Activated B cell treated with CpG ODN at 0.5 μM for 24 hours (primary cell): ENCODE results near the gene HYLS1. TPM values are rescaled to one million over a fixed set of nuclear protein-coding genes. Genes with fewer than 3 reads are reported as not detected.

ENCODE experiments used
- ATAC-seq: fragments of 200-7000 bp; cut with Tn5 transposase; one replicate; pipeline ENCODE4 v1.10.0; 2021; ENCODE audit warnings: low read depth, mild to moderate bottlenecking, moderate library complexity
- CTCF ChIA-PET: fragments of 350-600 bp; sonication (Branson Sonifier 250); formaldehyde crosslinking; loops from one replicate; lab custom pipeline; 2021; ENCODE audit warnings: antibody characterized with exemption; lab: Charles Lee
- POLR2A ChIA-PET: fragments of 350-600 bp; sonication (Branson Sonifier 250); formaldehyde crosslinking; loops from one replicate; lab custom pipeline; 2021; ENCODE audit warnings: antibody characterized with exemption; lab: Charles Lee
- DNase-seq: peaks from one replicate; pipeline ENCODE4 v3.0.0; 2022
- H3K27ac Mint-ChIP-seq: one replicate; pipeline ENCODE4 v1.8.0; 2020; ENCODE audit warnings: mixed read lengths
- H3K27me3 Mint-ChIP-seq: one replicate; pipeline ENCODE4 v1.8.0; 2021; ENCODE audit warnings: mixed read lengths
- H3K36me3 Mint-ChIP-seq: one replicate; pipeline ENCODE4 v1.8.0; 2021; ENCODE audit warnings: low read depth, mixed read lengths
- H3K4me1 Mint-ChIP-seq: one replicate; pipeline ENCODE4 v1.8.0; 2021; ENCODE audit warnings: mixed read lengths
- H3K4me3 Mint-ChIP-seq: one replicate; pipeline ENCODE4 v1.8.0; 2020; ENCODE audit warnings: mild to moderate bottlenecking, mixed read lengths
- H3K9me3 Mint-ChIP-seq: one replicate; pipeline ENCODE4 v1.8.0; 2020; ENCODE audit warnings: mixed read lengths
- intact Hi-C: fragments of 100-400 bp; cut with micrococcal nuclease; formaldehyde crosslinking; loops from one replicate; pipeline ENCODE4 v1.15.1; 2024
- total RNA-seq: library from RNA; stranded (reverse); gene quantifications from 2 replicates; pipeline ENCODE4 v1.2.3, GENCODE V29; 2022
- TF ChIP-seq, protein P1 (sequence below): fragments of 200-600 bp; IDR thresholded peaks from one replicate; pipeline ENCODE4 v1.8.0; 2022; ENCODE audit warnings: antibody characterized with exemption, mild to moderate bottlenecking

Gene HYLS1
- total RNA-seq, 1 donor from 2014 or later: 9.0 TPM

DNA sequence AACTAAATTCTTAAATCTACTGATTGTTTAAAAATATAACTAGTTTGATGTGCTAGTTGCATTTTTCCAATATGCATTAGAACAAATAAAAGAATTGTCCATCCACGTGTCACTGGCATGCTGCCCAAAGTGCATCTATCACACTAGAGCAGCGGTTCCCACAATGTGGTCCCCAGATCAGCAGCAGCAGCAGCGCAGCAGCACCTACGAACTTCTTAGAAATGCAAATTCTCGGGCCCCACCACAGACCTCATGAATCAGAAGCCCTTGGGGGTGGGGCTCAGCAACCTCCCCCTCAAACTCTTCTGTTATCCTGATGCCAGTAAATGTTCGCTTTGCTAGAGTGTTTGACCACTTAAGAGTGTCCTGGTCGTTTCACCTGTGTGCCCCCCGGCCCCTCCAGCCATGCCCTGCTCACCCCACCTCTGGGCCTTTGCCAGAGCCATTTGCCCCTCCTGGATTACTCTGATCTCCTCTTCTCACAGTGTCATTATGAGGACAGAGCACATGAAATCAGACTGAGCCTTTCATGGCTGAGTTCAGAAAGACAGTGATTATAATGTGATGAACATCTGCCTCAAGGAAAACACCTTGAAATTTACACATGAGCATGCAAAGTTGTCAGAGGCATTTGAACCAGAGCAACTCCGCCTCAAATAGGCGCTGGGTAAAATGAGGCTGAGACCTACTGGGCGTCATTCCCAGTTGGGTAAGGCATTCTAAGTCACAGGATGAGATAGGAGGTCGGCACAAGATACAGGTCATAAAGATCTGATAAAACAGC, 45.8 kb downstream of the HYLS1 start:
- H3K27ac Mint-ChIP-seq: no peak overlapping the region
- DNase-seq: no peak
- TF ChIP-seq, protein P1, sequence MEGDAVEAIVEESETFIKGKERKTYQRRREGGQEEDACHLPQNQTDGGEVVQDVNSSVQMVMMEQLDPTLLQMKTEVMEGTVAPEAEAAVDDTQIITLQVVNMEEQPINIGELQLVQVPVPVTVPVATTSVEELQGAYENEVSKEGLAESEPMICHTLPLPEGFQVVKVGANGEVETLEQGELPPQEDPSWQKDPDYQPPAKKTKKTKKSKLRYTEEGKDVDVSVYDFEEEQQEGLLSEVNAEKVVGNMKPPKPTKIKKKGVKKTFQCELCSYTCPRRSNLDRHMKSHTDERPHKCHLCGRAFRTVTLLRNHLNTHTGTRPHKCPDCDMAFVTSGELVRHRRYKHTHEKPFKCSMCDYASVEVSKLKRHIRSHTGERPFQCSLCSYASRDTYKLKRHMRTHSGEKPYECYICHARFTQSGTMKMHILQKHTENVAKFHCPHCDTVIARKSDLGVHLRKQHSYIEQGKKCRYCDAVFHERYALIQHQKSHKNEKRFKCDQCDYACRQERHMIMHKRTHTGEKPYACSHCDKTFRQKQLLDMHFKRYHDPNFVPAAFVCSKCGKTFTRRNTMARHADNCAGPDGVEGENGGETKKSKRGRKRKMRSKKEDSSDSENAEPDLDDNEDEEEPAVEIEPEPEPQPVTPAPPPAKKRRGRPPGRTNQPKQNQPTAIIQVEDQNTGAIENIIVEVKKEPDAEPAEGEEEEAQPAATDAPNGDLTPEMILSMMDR: no peak

DNA sequence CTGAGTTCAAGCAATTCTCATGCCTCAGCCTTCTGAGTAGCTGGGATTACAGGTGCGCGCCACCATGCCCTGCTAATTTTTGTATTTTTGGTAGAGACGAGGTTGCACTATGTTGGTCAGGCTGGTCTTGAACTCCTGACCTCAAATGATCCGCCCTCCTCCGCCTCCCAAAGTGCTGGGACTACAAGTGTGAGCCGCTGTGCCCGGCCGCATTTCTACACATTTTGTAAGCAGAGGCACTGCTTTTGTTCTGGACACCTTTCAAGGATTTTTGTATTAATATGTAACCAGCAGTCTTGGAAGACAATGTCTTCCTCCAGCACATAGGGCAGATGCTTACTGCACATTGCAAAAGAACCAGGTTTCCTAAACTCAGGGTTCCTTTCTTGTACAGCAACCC, 47.0 kb downstream of the HYLS1 start:
- H3K27ac Mint-ChIP-seq: no peak overlapping the region
- peaks cover 15% of the 10 kb centered on the region for H3K27me3 Mint-ChIP-seq
- no peak for DNase-seq
- TF ChIP-seq, protein P1: no peak
- no peak for ATAC-seq
- intact Hi-C loops: no loop called here
- ChIA-PET CTCF (no interaction called here), POLR2A (no interaction called here)
- no peaks in the 10 kb centered on the region for H3K9me3 Mint-ChIP-seq
- no peaks in the 10 kb centered on the region for H3K36me3 Mint-ChIP-seq
- H3K4me1 Mint-ChIP-seq: no peaks in the 10 kb centered on the region
- H3K4me3 Mint-ChIP-seq: no peak overlapping the region

More for the DNA sequence above, 45.8 kb downstream of the HYLS1 start:
- no peak for ATAC-seq
- Mint-ChIP-seq H3K4me1 (no peaks in the 10 kb centered on the region), H3K36me3 (no peaks in the 10 kb centered on the region), H3K27me3 (peaks cover 20% of the 10 kb centered on the region), H3K9me3 (no peaks in the 10 kb centered on the region), H3K4me3 (no peak overlapping the region)
- CTCF ChIA-PET: no interaction called here
- intact Hi-C loops: no loop called here
- POLR2A ChIA-PET: no interaction called here

DNA sequence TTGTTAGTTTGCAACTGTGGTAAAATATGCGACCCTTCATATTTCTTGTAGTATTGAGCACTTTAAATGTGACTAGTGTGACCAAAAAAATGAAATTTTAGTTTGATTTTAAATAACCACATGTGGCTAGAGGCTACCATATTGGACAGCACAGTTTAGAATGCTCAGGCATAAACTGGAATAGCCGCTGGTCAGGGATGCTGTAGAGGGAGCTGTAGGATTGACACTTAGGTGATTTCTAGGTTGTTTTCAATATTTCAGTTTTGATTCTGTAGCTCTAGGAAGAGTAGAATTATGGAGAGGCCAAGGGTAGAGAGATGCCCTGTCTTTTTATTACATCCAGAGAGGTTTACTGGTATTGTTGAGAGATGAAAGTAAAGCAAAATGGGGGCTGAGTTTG, 47.6 kb downstream of the HYLS1 start:
- H3K9me3 Mint-ChIP-seq: no peaks in the 10 kb centered on the region
- intact Hi-C loops: no loop called here
- no peak overlapping the region for H3K27ac Mint-ChIP-seq
- ATAC-seq (no peak), DNase-seq (no peak)
- H3K27me3 Mint-ChIP-seq: peaks cover 10% of the 10 kb centered on the region
- CTCF ChIA-PET: no interaction called here
- TF ChIP-seq, protein P1: no peak
- H3K36me3 Mint-ChIP-seq: no peaks in the 10 kb centered on the region
- H3K4me3 Mint-ChIP-seq: no peak overlapping the region
- POLR2A ChIA-PET: no interaction called here
- no peaks in the 10 kb centered on the region for H3K4me1 Mint-ChIP-seq

DNA sequence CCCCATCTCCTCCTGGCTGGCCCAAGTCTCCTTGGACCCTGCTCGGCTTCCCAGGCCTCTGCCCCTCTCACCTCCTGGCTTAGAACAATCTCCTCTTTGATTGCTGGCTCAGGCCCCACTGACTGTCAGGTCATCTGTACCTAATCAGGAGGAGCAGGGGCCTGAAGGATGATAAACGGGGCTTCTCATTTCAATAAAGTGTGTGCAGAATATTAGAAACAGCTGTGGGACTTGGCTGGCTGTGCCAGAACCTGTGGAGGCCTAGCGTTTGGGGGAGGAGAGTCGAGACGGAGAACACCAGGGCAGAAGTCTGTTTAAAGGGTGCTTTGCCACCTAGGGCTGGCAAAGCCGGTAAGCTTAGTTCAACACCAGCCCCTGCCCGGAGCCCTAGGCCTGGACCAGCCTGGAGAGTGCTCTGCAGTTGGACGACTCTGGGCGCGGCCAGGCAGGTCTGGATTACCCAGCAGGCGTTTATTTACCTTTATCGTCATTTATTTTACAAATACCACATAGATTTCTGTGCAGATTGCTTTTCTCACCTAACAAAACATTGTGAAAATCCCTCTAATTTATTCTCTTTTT, 48.2 kb downstream of the HYLS1 start:
- H3K4me3 Mint-ChIP-seq: no peak overlapping the region
- H3K27ac Mint-ChIP-seq: no peak overlapping the region
- TF ChIP-seq, protein P1: no peak
- intact Hi-C loops: no loop called here
- ATAC-seq (no peak), DNase-seq (no peak)
- no peaks in the 10 kb centered on the region for H3K36me3 Mint-ChIP-seq
- peaks cover 9% of the 10 kb centered on the region for H3K27me3 Mint-ChIP-seq
- H3K4me1 Mint-ChIP-seq: no peaks in the 10 kb centered on the region
- H3K9me3 Mint-ChIP-seq: no peaks in the 10 kb centered on the region
- ChIA-PET CTCF (no interaction called here), POLR2A (no interaction called here)

DNA sequence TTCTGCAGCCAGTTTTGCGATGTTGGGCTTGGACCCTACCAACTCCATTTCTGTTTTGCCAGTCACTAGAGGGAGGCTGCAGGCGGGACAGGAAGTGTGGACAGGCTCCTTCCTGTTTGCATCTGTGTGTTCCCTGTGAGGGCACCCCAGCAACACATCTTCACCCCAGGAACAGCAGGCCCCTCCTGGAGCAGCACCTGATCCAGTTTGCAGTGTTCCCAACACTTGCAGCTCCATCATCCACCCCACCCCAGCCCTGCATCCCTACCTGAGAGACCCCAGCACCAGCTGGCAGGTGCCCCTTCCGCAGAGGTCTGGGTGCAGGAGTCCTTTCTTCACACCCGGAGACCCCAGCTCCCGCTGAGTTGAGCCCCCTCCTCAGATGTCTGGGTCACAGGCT, 51.0 kb downstream of the HYLS1 start:
- Mint-ChIP-seq H3K27ac (no peak overlapping the region), H3K27me3 (peaks cover 2% of the 10 kb centered on the region), H3K4me3 (no peak overlapping the region), H3K9me3 (no peaks in the 10 kb centered on the region), H3K36me3 (no peaks in the 10 kb centered on the region), H3K4me1 (no peaks in the 10 kb centered on the region)
- POLR2A ChIA-PET: no interaction called here
- ATAC-seq (no peak), DNase-seq (no peak)
- TF ChIP-seq, protein P1: no peak
- CTCF ChIA-PET: no interaction called here
- intact Hi-C loops: no loop called here
